Measurements from ENCODE around the gene KRT9.

DNA sequence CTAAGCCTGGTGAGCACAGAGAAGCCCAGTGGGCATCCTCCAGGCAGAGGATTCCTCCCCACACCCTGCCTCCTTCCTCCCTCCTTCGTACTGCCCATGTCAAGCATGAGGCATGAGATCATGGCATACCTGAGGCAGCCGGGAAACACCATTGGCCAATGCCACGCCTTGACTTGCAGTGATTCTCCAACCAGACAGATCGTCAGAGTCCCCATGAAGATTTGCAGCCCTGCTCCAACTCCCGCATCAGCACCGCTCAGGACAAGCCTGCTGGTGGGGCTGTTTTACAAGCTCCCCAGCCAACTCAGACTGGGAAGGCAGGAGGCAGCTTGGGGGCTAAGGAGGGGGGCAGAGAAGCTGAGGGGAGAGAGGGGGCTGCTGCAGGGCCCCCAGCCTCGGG, 43.6 kb upstream of the KRT9 start:
- no peak for TF ChIP-seq EP300 (IDR thresholded peaks at IDR 0.05)
- TF ChIP-seq, protein P1, sequence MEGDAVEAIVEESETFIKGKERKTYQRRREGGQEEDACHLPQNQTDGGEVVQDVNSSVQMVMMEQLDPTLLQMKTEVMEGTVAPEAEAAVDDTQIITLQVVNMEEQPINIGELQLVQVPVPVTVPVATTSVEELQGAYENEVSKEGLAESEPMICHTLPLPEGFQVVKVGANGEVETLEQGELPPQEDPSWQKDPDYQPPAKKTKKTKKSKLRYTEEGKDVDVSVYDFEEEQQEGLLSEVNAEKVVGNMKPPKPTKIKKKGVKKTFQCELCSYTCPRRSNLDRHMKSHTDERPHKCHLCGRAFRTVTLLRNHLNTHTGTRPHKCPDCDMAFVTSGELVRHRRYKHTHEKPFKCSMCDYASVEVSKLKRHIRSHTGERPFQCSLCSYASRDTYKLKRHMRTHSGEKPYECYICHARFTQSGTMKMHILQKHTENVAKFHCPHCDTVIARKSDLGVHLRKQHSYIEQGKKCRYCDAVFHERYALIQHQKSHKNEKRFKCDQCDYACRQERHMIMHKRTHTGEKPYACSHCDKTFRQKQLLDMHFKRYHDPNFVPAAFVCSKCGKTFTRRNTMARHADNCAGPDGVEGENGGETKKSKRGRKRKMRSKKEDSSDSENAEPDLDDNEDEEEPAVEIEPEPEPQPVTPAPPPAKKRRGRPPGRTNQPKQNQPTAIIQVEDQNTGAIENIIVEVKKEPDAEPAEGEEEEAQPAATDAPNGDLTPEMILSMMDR (IDR thresholded peaks at IDR 0.05): no peak
